ENCODE data around the gene SPINK14. TPM values are rescaled to one million over a fixed set of nuclear protein-coding genes. Genes with fewer than 3 reads are reported as not detected.

SPINK14 gene
- total and polyA plus RNA-seq, 2 donors (not counting 3 experiments of a cell fraction or from before 2014, with no cell fraction given) = not detected

GRCh38 chr5:148193202-148193601, 24.9 kb downstream of the SPINK14 start:
- BruUV-seq (replicated peaks) = no TSS peak
- Histone ChIP-seq H3K4me1 (ENCODE audit: control insufficient read depth, extremely low read depth, insufficient read depth, low read length) (no peaks in the 10 kb centered on the region), H3K9ac (replicated peaks; ENCODE audit: extremely low read depth, insufficient read depth, low read length) (no peak overlapping the region), H3K4me3 (replicated peaks in 1 of 3; ENCODE audit: insufficient read depth in 1 of 3, low read depth in 1 of 3, low read length in 3 of 3) (no peak overlapping the region), H3K36me3 (ENCODE audit: control insufficient read depth in 2 of 2, extremely low read depth in 1 of 2, insufficient read depth in 2 of 2, low read length in 2 of 2) (no peaks in the 10 kb centered on the region), H3K4me2 (ENCODE audit: insufficient read depth, low read length) (no peak overlapping the region), H3K27ac (ENCODE audit: insufficient read depth, low read depth, low read length) (no peak overlapping the region), H2AFZ (ENCODE audit: low read depth, low read length) (no peak overlapping the region), H3K79me2 (ENCODE audit: control insufficient read depth, insufficient read depth, low read length) (no peaks in the 10 kb centered on the region), H3K9me1 (replicated peaks; ENCODE audit: control insufficient read depth, extremely low read depth, insufficient read depth, low read length) (no peaks in the 10 kb centered on the region), H3K27me3 (ENCODE audit: control insufficient read depth in 2 of 2, insufficient read depth in 2 of 2, low read length in 2 of 2) (no peaks in the 10 kb centered on the region), H4K20me1 (replicated peaks; ENCODE audit: control insufficient read depth, extremely low read depth, insufficient read depth, low read length) (no peaks in the 10 kb centered on the region), H3K9me3 (replicated peaks; ENCODE audit: control insufficient read depth, insufficient read depth, low read length) (no peaks in the 10 kb centered on the region)
- POLR2A ChIA-PET = no interaction called here
- CTCF ChIA-PET = interaction anchor here (1.5 kb wide), 1 partner anchor 14 kb away, joined by 4 read pairs; no protein-coding TSS in a partner anchor
- DNase-seq (ENCODE audit: low read depth, low spot score) = no peak
- dilution Hi-C loops (cut with MboI; ENCODE audit: extremely low pct_ligation_motif_present, low sequenced_read_pairs) (no loop called here), intact Hi-C loops (cut with micrococcal nuclease) (no loop called here)
- FAIRE-seq = no peak
- TF ChIP-seq, protein P1, sequence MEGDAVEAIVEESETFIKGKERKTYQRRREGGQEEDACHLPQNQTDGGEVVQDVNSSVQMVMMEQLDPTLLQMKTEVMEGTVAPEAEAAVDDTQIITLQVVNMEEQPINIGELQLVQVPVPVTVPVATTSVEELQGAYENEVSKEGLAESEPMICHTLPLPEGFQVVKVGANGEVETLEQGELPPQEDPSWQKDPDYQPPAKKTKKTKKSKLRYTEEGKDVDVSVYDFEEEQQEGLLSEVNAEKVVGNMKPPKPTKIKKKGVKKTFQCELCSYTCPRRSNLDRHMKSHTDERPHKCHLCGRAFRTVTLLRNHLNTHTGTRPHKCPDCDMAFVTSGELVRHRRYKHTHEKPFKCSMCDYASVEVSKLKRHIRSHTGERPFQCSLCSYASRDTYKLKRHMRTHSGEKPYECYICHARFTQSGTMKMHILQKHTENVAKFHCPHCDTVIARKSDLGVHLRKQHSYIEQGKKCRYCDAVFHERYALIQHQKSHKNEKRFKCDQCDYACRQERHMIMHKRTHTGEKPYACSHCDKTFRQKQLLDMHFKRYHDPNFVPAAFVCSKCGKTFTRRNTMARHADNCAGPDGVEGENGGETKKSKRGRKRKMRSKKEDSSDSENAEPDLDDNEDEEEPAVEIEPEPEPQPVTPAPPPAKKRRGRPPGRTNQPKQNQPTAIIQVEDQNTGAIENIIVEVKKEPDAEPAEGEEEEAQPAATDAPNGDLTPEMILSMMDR (IDR thresholded peaks at IDR 0.05; ENCODE audit: extremely low read depth in 1 of 2, insufficient read depth in 1 of 2, low read depth in 1 of 2, low read length in 2 of 2) = no peak
- TF ChIP-seq EZH2 (IDR thresholded peaks at IDR 0.05; ENCODE audit: borderline replicate concordance, low read depth, low read length, severe bottlenecking) = no peak
- no peak for TF ChIP-seq FOS (IDR thresholded peaks at IDR 0.05; ENCODE audit: borderline replicate concordance, insufficient read depth, low read length)
- TF ChIP-seq MAX (IDR thresholded peaks at IDR 0.05; ENCODE audit: insufficient read depth, insufficient read length) = no peak
- no peak for TF ChIP-seq POLR2A (IDR thresholded peaks at IDR 0.05; ENCODE audit: low read depth, low read length)
- TF ChIP-seq JUN (IDR thresholded peaks at IDR 0.05; ENCODE audit: borderline replicate concordance, insufficient read depth, insufficient read length, low read depth) = no peak
- no peak for TF ChIP-seq GATA2 (IDR thresholded peaks at IDR 0.05; ENCODE audit: insufficient read depth, insufficient read length, low read depth, low read length)
- TF ChIP-seq MYC (IDR thresholded peaks at IDR 0.05; ENCODE audit: low read depth, low read length) = no peak
- no peak for TF ChIP-seq POLR2AphosphoS5 (IDR thresholded peaks at IDR 0.05; ENCODE audit: insufficient read depth, low read depth, low read length)
